Stimulated activated CD4-positive, alpha-beta T cell treated with anti-CD3 and anti-CD28 coated beads, Interleukin-2, amount 100 ng/mL, for 24 hours (primary cell): Measurements from ENCODE around the gene HIF1A.
"Not testable (repeated sequence)": the region's sequence is repeated elsewhere in the genome, so short reads cannot be mapped to it uniquely, and the experiment has no call there.

Experiments
- DNase-seq, 2 donors: peaks; one replicate each; pipeline ENCODE4 v3.0.0-alpha.2; 2020

HIF1A gene

DNA sequence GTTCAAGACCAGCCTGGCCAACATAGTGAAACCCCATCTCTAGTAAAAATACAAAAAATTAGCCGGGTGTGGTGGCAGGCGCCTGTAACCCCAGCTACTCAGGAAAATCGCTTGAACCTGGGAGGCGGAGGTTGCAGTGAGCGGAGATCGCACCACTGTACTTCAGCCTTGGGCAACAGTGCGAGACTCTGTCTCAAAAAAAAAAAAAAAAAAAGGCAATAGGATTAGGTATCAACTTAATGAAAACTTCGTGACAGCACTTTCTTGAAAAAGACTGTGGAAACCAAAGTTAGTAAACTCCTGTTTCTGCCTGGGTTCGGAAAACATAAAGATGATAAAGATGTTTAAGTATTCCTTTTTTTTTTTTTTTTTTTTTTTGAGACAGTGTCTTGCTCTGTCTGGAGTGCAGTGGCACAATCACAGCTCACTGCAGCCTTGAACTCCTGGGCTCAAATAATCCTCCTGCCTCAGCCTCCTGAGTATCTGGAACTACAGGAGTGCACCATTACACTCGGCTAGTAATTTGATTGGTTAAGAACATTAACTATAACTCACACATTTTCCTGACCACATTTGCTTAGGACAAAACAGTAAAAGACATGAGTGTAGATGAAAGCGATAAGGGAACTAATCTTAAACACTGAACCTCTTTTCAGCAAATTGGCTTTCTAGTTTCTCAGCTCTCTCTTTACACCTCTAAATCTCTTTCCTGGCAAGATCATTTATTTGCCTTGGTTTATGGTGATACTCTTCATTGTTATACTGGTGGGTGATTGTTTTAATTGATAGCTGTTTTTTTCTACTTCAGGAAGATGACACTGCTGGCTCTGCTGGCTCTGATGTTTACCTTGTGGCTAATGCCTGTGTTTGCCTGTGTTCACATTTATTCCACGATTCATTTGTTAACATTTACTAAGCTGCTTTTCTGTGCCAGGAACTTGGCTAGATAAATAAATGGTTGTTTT lies 15.8 kb downstream of the HIF1A start:
- DNase-seq = no peak

DNA sequence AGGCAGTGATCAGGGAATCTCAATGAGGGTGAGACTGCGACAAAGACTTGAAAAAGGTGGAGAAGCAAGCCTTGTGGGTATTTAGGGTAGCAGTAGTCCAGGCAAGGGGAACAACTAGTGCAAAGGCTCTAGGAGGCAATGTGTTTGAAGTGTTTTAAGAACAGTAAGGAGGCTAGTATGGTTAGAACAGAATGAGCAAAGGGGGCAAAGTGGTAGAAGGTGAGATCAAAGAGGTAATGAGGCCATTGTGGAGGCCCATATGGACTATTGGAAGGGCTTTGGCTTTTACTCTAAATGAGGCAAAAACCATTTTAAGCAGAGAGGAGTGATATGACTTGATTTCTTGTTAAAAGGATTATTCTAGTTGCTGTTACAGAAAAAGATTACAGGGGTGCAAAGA lies 16.8 kb downstream of the HIF1A start:
- no peak for DNase-seq

DNA sequence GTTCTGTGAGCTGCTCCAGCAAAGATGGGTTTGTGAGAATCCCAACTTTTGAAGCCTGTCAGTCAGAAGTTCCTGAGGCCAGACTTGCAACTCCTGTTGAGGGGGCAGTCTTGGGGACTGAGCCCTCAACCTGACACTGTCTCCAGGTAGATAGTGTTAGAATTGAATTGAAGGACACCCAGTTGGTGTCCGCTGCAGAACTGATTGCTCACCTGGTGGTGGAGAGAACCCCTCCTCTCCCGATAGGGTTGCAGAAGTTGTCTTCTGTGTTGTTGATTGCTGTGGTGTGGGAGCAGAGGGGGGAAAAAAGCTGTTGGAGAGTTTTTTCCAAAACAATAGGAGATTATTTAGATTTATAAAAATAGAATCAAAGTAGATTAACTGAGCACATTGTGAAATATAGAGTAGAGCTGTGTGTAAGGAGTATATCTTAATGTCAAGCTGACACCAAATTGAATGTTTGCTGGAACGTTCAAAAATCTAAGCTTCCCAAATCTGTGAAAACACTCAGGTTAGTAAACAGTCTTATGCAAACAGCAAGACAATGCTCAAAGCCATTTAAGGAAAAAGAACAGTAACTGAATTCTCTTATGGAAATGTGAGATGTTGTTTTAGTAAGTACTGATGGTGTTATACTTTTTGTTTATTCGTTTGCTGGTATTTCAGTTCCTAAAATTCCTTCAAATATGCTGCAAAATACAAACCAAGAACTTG lies 18.6 kb downstream of the HIF1A start:
- no peak for DNase-seq

DNA sequence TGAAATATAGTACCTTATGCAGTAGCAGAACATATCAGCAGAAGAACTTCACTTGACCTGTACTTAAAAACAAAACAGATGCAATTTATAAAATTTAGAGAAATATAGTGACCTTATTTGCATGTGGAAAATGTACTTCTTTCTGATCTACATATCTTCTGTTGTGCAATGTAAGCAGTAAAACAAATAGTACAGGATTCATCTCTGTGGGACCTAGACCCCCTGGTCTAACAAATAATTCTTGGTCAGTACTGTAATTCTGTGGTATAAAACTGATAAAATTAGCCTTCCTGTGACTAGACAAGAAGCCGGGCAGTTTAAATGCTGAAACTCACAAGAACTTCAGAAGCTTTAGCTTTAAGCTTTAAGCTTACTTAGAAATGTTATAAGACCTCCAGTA lies 21.6 kb downstream of the HIF1A start:
- DNase-seq = no peak

DNA sequence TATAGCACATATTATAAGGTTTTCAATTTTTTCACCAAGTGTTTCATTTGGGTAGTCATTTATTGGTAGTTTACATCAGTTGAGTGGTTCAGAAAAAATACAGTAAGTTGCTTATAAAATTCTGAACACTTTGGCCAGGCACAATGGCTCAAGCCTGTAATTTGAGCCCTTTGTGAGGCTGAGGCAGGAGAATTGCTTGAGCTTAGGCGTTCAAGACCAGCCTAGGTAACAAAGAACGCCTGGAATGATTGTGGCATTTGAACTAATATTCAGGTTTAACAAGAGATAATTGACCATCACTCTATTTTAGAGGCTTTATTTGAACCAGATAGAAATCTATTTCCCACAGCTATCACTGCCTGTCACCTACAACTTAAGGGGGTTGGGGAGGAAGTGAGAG lies 22.7 kb downstream of the HIF1A start:
- DNase-seq = no peak

DNA sequence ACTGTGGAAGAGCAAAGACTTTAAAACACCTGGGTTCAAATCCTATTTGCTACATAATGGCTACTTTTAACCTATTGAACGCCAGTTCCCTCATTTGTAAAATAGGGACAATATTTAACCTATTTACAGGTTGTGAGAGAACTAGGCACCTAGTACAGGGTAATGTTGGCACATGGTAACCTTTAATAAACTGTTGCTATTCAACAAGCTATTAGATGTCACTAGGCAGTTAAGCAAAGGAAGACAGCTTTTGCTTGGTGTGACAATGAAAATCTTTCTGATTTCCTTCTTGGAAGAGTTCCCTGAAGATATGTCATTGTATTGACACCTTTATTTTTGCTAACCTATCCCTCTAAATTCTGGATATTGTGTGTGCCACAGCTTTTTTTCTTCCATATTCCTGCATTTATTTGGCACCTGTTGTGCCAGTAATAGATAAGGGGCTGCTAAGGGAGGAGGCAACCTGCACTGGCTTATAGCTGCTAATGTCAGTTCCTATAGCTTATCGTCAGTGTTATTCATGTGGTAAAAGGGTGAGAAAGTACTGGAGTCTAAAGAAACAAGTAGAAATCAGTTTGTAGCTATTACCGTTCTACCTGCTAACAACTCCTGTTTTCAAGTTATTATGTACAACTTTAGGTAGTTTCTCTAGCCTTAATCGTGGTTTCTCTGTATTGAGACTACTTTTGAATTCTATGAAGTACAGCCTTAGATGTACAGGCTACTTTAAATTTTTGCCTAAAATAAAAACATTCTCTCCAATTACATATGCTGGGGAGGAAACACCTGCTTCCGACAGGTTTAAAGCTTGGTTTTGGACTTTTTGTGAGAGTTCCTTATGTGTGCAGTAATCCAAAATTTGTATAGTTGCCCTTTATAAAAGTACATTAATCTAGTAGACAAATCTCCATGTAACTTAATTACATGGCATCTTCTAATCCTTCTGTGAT lies 24.3 kb downstream of the HIF1A start:
- no peak for DNase-seq

DNA sequence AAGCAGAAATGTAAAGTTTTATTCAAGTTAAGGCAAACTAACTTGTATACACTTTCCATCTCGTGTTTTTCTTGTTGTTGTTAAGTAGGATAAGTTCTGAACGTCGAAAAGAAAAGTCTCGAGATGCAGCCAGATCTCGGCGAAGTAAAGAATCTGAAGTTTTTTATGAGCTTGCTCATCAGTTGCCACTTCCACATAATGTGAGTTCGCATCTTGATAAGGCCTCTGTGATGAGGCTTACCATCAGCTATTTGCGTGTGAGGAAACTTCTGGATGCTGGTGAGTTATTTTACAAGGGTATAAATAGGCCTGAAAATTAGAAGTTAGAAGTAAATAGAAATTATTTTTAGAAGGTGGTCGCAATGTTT lies 25.0 kb downstream of the HIF1A start:
- no peak for DNase-seq

DNA sequence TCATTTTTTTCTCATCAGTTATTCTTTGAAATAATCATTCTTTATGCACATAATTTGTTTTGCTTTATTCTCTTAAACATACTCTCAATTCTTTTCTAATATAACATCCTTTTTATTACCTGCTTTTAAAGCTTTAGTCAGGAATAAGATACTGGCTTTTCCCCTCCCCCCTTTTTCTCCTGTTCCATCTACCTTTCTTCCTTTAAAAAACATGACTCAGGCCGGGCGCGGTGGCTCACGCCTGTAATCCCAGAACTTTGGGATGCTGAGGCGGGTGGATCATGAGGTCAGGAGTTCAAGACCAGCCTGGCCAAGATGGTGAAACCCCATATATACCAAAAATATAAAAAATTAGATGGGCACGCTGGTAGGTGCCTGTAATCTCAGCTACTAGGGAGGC lies 25.4 kb downstream of the HIF1A start:
- no peak for DNase-seq

DNA sequence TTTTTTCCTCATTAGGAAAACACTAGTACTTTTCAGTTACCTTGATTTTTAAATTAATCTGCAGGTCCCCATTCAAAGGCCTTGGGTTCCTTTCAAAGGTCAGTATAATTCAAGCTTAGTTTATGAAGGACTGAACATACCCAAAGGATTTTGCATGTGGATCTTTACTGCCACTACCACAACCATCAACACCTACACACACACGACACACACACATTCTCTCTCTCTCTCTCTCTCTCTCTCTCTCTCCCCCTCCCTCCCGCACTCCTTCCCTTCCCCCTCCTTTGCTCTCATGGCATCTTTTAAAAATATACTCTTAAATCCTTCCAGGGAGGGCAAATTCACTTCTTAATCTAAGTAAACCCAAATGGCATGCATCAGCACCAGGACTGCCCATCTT lies 28.8 kb downstream of the HIF1A start:
- DNase-seq = no peak

DNA sequence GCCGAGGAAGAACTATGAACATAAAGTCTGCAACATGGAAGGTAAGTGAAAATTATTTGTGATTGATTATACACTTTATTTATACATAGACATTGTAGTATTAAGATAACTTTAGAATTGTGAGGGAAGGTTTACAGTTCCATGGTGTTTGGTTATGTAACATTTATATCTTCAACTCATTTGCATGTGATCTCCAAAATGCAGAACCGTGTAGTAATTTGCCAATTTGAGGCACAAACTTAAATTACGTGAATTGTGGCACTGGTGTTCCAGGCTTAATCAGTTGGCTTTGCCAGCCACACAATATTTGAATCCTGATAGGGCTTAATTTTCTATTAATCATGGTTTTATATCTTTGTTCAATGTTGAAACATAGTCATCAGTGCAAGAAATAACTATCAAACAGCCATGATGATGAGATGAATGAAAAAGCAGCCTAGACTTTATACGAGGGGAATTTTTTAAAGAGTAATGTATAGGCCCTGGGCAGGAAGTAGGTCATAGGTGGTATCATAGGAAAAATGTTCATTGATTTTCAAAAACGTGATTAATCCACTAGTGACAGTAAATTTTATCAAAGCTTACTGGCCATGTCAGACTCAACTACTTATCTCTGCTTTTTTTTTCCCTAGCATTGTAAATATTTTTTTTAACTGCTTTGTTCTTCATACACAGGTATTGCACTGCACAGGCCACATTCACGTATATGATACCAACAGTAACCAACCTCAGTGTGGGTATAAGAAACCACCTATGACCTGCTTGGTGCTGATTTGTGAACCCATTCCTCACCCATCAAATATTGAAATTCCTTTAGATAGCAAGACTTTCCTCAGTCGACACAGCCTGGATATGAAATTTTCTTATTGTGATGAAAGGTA lies 31.7 kb downstream of the HIF1A start:
- DNase-seq = no peak

DNA sequence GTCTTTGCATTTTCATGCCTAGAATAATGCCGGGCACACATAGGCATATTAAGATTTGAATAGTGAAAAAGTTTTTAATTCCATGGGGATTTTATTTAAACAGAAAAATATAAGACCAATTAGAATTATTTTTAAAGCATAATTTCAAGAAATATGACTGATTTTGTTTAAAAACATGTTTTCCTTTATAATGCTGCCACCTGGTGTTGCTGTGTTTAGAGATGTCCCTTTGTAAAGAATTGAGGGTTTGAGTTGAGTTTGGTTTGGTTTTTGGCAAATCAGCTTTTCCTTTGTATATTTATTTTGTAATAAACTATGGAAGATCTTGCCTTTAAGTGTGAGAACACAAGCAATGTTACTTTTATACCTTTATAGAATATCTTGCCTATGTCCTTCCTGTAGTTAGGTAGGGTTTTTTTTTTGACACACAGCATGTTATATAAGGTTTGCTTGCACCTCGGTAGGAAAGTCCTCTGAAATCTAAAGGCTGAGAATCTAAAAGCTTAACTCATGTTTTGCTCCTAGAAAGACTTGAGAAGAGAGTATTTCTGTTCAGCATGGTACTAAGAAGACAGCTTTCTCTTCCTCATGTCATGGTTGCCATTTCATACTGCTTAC lies 35.6 kb downstream of the HIF1A start:
- no peak for DNase-seq

DNA sequence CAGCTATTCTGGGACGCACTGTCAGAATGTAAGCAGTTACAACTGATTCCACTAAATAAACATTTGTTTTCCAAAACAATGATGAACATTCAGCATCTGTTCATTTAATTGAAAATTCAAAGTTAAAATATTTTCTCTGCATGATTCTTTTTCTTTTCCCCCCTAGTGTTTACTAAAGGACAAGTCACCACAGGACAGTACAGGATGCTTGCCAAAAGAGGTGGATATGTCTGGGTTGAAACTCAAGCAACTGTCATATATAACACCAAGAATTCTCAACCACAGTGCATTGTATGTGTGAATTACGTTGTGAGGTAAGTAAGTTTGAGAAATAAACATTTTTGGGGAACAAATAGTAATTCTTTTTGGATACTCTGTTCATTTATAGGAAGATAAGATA lies 38.7 kb downstream of the HIF1A start:
- no peak for DNase-seq

DNA sequence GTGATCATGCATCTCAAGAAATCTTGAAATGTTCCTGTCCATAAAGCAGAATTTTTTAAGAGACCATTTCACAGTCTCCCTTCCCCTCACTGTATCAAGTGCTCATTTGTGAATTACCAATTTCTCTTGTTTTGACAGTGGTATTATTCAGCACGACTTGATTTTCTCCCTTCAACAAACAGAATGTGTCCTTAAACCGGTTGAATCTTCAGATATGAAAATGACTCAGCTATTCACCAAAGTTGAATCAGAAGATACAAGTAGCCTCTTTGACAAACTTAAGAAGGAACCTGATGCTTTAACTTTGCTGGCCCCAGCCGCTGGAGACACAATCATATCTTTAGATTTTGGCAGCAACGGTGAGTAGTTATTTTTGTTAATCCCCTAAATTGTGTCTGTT lies 41.4 kb downstream of the HIF1A start:
- DNase-seq = no peak

DNA sequence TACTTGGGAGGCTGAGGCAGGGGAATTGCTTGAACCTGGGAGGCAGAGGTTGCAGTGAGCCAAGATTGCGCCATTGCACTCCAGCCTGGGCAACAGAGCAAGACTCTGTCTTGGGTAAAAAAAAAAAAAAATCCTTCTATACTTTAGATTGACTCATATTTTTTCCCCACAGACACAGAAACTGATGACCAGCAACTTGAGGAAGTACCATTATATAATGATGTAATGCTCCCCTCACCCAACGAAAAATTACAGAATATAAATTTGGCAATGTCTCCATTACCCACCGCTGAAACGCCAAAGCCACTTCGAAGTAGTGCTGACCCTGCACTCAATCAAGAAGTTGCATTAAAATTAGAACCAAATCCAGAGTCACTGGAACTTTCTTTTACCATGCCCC lies 42.6 kb downstream of the HIF1A start:
- no peak for DNase-seq

DNA sequence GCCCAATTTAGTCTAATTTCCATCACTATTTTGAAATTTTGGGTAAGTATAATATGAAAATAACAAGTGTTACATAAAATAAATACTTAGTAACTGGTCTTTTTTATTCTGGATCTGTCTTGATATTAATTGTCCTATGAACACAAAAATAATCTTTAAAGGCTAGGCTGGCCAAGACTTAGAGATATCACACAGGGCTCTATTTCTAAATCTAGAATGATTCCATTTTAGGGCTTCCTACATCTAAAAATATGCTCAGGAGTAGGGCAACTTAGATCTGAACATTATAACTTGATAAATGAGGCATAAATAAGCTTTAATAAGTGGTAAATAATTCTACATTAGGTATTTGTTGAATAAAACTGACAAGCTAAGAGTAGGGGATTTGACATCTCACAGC lies 43.8 kb downstream of the HIF1A start:
- no peak for DNase-seq

DNA sequence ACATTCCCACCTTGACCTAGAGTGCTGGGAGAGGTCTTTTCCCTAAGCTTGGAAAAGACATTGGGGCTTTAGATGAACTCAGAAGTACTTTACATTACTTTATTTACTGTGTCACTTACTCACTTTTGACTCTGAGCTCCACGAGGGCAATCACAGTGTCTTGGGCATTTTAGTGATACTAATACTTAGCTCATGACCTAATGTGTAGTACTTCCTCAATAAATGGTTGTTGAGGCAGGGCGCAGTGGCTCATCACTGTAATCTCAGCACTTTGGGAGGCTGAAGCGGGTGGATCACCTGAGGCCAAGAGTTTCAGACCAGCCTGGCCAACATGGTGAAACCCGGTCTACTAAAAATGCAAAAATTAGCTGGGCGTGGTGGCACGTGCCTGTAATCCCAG lies 47.1 kb downstream of the HIF1A start:
- DNase-seq = no peak

DNA sequence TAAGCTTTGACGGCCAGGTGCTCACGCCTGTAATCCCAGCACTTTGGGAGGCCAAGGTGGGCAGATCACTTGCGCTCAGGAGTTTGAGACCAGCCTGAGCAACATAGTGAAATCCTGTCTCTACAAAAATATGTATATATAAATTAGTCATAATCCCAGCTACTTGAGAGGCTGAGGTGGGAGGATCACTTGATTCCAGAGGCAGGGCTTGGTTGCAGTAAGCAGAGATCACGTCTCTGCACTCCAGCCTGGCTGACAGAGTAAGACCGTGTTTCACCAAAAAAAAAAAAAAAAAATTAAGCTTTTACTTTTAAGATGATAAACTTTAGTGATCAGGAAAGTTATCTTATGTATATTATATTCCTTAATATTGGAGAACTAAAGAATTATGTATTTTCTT lies 48.9 kb downstream of the HIF1A start:
- no peak for DNase-seq

DNA sequence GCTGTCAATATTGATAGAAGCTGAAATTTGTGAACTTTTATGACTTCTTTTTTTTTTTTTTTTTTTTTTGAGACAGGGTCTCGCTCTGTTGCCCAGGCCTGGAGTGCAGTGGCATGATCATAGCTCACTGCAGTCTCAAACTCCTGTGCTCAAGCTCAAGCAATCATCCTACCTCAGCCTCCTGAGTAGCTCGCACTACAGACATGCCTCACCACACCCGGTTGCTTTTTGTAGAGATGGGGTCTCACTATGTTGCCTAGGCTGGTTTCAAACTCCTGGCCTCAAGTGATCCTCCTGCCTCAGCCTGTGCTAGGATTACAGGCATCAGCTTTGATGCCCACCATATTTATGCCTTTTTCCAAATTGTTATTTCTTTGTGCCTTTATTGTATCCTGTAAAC lies 51.0 kb downstream of the HIF1A start:
- DNase-seq = not testable (repeated sequence)

DNA sequence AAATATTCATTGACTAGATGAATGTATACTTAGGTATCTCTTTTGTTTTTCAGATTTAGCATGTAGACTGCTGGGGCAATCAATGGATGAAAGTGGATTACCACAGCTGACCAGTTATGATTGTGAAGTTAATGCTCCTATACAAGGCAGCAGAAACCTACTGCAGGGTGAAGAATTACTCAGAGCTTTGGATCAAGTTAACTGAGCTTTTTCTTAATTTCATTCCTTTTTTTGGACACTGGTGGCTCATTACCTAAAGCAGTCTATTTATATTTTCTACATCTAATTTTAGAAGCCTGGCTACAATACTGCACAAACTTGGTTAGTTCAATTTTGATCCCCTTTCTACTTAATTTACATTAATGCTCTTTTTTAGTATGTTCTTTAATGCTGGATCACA lies 51.6 kb downstream of the HIF1A start:
- DNase-seq = no peak

DNA sequence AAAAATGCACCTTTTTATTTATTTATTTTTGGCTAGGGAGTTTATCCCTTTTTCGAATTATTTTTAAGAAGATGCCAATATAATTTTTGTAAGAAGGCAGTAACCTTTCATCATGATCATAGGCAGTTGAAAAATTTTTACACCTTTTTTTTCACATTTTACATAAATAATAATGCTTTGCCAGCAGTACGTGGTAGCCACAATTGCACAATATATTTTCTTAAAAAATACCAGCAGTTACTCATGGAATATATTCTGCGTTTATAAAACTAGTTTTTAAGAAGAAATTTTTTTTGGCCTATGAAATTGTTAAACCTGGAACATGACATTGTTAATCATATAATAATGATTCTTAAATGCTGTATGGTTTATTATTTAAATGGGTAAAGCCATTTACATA lies 52.0 kb downstream of the HIF1A start:
- DNase-seq = no peak

DNA sequence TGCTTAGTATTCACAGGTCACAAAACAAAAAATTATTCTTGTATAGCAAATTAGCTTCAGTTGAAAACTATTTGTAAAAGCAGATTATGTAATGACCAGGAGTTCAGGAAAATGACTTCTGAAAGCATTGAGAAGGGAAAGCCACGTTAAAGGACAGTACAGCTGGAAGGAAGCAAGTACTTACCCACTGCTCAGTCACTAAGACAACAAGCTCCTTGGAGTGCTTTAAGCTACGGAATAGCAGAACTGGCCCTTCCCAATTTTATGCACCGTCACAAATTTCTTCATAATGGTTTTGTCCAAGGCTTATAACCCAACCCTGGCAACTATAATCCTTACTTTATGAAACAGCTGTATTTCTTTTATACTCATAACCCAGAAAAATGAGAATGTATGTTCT lies 54.0 kb downstream of the HIF1A start:
- DNase-seq = no peak

DNA sequence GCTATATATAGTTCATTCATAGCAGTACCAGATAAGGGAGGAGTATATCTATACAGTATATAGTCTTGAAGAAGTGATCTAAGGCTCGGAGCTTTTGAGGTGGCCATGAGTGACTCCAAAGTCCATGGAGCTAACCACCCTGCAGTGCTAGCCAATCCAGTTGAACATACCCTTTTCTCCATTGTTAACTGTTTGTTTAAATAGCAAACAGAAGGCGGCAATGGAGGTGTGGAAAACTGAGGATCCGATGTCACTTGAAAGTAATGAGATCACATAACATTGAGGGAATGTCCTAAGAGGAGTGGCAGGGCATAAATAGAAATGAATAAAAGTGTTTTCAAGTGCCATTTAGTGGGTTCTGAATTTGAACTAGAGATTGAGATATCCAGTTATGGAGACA lies 54.6 kb downstream of the HIF1A start:
- DNase-seq = no peak
